HepG2 (cell line): ENCODE data around the gene SLC5A6. TPM values are rescaled to one million over a fixed set of nuclear protein-coding genes. Genes with fewer than 3 reads are reported as not detected.
A peak's percentile ranks its signal among the peaks of the same experiment; 100 is the strongest.

Source experiments
- ARNT2 ChIP-seq: sonication (generic); formaldehyde crosslinking; IDR thresholded peaks from 2 replicates; pipeline ENCODE4 v1.8.0; 2022; ENCODE audit warnings: mild to moderate bottlenecking, low read depth, missing genetic modification reagents, moderate library complexity
- ATM ChIP-seq: fragments of 450-650 bp; IDR thresholded peaks from 2 replicates; pipeline ENCODE4 v1.7.1; 2017; ENCODE audit warnings: mild to moderate bottlenecking, borderline replicate concordance
- BORCS8-MEF2B ChIP-seq: sonication (generic); formaldehyde crosslinking; IDR thresholded peaks from 2 replicates; pipeline ENCODE4 v1.8.0; 2022; ENCODE audit warnings: mild to moderate bottlenecking, missing genetic modification reagents
- CHCHD3 ChIP-seq: sonication (generic); formaldehyde crosslinking; IDR thresholded peaks from 2 replicates; pipeline ENCODE4 v1.8.0; 2022; ENCODE audit warnings: mild to moderate bottlenecking, missing genetic modification reagents, moderate library complexity
- ESRRA ChIP-seq: sonication (generic); formaldehyde crosslinking; IDR thresholded peaks from 2 replicates; pipeline ENCODE4 v1.5.1; 2020; ENCODE audit warnings: mild to moderate bottlenecking, low read depth, missing genetic modification reagents
- HOXA7 ChIP-seq: sonication (generic); formaldehyde crosslinking; IDR thresholded peaks from 2 replicates; pipeline ENCODE4 v1.8.1; 2022; ENCODE audit warnings: mild to moderate bottlenecking, missing genetic modification reagents, moderate library complexity
- ISX ChIP-seq: sonication (generic); formaldehyde crosslinking; conservative IDR thresholded peaks from 2 replicates; pipeline ENCODE4 v1.5.0; 2020; ENCODE audit warnings: missing genetic modification reagents
- SALL2 ChIP-seq: sonication (generic); formaldehyde crosslinking; IDR thresholded peaks from 2 replicates; pipeline ENCODE4 v1.8.1; 2023; ENCODE audit warnings: mild to moderate bottlenecking, missing genetic modification reagents, inconsistent platforms
- SATB2 ChIP-seq: sonication (generic); formaldehyde crosslinking; IDR thresholded peaks from 2 replicates; pipeline ENCODE4 v1.5.0; 2020; ENCODE audit warnings: missing genetic modification reagents
- TARDBP ChIP-seq: sonication (generic); formaldehyde crosslinking; IDR thresholded peaks from 2 replicates; pipeline ENCODE4 v1.8.0; 2022; ENCODE audit warnings: mild to moderate bottlenecking, missing genetic modification reagents
- TMF1 ChIP-seq: sonication (generic); formaldehyde crosslinking; IDR thresholded peaks from 2 replicates; pipeline ENCODE4 v1.8.1; 2022; ENCODE audit warnings: low read depth, missing genetic modification reagents
- ZNF207 ChIP-seq: fragments of 450-650 bp; IDR thresholded peaks from 2 replicates; pipeline ENCODE4 v1.6.1; 2016; ENCODE audit warnings: antibody characterized with exemption, borderline replicate concordance
- ZNF232 ChIP-seq: sonication (generic); formaldehyde crosslinking; IDR thresholded peaks from 2 replicates; pipeline ENCODE4 v1.4.0; 2020; ENCODE audit warnings: missing genetic modification reagents, borderline replicate concordance
- ZNF556 ChIP-seq: sonication (generic); formaldehyde crosslinking; IDR thresholded peaks from 2 replicates; pipeline ENCODE4 v1.4.0; 2020; ENCODE audit warnings: mild to moderate bottlenecking, missing genetic modification reagents, borderline replicate concordance
- ZNF614 ChIP-seq: IDR thresholded peaks from 2 replicates; pipeline ENCODE4 v1.6.1; 2018; ENCODE audit warnings: missing biosample characterization, missing genetic modification reagents, inconsistent platforms, borderline replicate concordance
- ZNF615 ChIP-seq: sonication (generic); formaldehyde crosslinking; IDR thresholded peaks from 2 replicates; pipeline ENCODE4 v1.5.0; 2020; ENCODE audit warnings: mild to moderate bottlenecking, missing genetic modification reagents, borderline replicate concordance
- ZNF670 ChIP-seq: sonication (generic); formaldehyde crosslinking; IDR thresholded peaks from 2 replicates; pipeline ENCODE4 v1.8.0; 2022; ENCODE audit warnings: mild to moderate bottlenecking, missing genetic modification reagents, borderline replicate concordance
- polyA plus RNA-seq, 8 experiments: library from polyadenylated mRNA; depleted of rRNA in 3 of 8; stranded (reverse) in 7 of 8; unstranded in 1 of 8; fragments of >200 nt; fragmentation: Illumina TruSeq in 4 of 8; extraction: Trizol in 4 of 8; gene quantifications; 2 replicates each; pipeline versions ENCODE4 v1.2.1 to v1.2.3, GENCODE V29; 2011 to 2016; ENCODE audit warnings: low read depth in 4 of 8, missing spikeins in 1 of 8, mixed read lengths in 1 of 8; ENCODE audit not compliant: insufficient read depth in 1 of 8
- total RNA-seq, 5 experiments: library from RNA; depleted of rRNA; stranded (reverse); fragments of >200 nt; fragmentation: Illumina TruSeq; extraction: Trizol; gene quantifications; 2 replicates each; pipeline ENCODE4 v1.2.3, GENCODE V29; 2016; ENCODE audit warnings: low read depth in 1 of 5
- TF ChIP-seq, protein P1 (sequence below), 2 experiments: IDR thresholded peaks; 2 replicates each; pipeline ENCODE4 v1.6.1; 2011 to 2012; ENCODE audit warnings: low read length in 2 of 2, borderline replicate concordance in 1 of 2, low read depth in 1 of 2, mild to moderate bottlenecking in 1 of 2, moderate library complexity in 1 of 2
- TF ChIP-seq, protein P2 (sequence below): sonication (generic); IDR thresholded peaks from 2 replicates; pipeline ENCODE4 v1.6.1; 2016; ENCODE audit warnings: low read depth, borderline replicate concordance
- TF ChIP-seq, protein P3 (sequence below): sonication (generic); formaldehyde crosslinking; IDR thresholded peaks from 2 replicates; pipeline ENCODE4 v1.4.0; 2020; ENCODE audit warnings: missing genetic modification reagents
- TF ChIP-seq, protein P4 (sequence below): sonication (generic); formaldehyde crosslinking; IDR thresholded peaks from 2 replicates; pipeline ENCODE4 v1.4.0; 2020; ENCODE audit warnings: mild to moderate bottlenecking, missing genetic modification reagents
- TF ChIP-seq, protein P5 (sequence below): IDR thresholded peaks from 2 replicates; pipeline ENCODE4 v1.6.1; 2016; ENCODE audit warnings: low read depth, borderline replicate concordance

The SLC5A6 gene
- total and polyA plus RNA-seq, 2 of the 13 experiments (the other 11 are each of a cell fraction or from before 2014, with no cell fraction given) = 135 to 417 TPM

DNA sequence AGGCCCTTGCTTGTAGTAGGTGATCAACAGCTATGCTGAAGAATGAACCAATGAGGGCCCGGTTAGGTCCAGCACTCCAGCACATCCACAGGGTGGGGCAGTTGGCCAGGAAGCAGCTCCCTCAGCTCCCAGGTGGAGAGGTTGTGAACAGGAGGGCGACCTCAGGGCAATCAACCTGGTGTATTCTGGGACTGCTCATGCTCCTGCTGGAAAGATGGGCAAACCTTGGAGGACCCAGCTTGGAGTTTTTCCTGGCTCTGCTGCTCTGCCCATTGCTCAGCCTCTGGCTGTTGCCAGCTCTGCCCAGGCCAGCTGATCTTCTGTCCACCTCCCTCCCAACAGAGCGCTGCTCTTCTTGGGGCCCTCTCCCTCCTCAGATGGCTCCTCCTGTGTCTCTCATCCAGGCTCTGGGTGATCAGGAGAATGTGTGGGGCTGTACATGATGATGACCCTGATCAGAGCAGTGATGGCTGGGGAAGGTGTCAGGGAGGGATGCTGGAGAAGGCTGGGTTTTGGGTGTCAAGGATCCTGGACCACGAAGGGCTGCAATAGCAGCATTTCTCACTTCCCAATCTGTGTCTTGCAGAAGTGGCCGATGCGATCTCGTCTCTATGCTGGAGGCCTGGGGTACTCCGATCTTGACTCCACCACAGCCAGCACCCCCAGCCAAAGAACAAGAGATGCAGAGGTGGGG is 59.8 kb downstream of the SLC5A6 start (continued):
- TF ChIP-seq, protein P1, sequence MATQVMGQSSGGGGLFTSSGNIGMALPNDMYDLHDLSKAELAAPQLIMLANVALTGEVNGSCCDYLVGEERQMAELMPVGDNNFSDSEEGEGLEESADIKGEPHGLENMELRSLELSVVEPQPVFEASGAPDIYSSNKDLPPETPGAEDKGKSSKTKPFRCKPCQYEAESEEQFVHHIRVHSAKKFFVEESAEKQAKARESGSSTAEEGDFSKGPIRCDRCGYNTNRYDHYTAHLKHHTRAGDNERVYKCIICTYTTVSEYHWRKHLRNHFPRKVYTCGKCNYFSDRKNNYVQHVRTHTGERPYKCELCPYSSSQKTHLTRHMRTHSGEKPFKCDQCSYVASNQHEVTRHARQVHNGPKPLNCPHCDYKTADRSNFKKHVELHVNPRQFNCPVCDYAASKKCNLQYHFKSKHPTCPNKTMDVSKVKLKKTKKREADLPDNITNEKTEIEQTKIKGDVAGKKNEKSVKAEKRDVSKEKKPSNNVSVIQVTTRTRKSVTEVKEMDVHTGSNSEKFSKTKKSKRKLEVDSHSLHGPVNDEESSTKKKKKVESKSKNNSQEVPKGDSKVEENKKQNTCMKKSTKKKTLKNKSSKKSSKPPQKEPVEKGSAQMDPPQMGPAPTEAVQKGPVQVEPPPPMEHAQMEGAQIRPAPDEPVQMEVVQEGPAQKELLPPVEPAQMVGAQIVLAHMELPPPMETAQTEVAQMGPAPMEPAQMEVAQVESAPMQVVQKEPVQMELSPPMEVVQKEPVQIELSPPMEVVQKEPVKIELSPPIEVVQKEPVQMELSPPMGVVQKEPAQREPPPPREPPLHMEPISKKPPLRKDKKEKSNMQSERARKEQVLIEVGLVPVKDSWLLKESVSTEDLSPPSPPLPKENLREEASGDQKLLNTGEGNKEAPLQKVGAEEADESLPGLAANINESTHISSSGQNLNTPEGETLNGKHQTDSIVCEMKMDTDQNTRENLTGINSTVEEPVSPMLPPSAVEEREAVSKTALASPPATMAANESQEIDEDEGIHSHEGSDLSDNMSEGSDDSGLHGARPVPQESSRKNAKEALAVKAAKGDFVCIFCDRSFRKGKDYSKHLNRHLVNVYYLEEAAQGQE (IDR thresholded peaks at IDR 0.05; ENCODE audit: borderline replicate concordance in 1 of 2, low read depth in 1 of 2, low read length in 2 of 2) = no peak
- TF ChIP-seq, protein P2, sequence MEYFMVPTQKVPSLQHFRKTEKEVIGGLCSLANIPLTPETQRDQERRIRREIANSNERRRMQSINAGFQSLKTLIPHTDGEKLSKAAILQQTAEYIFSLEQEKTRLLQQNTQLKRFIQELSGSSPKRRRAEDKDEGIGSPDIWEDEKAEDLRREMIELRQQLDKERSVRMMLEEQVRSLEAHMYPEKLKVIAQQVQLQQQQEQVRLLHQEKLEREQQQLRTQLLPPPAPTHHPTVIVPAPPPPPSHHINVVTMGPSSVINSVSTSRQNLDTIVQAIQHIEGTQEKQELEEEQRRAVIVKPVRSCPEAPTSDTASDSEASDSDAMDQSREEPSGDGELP = peak; percentile 49; the same call in 1 of the 2 replicates
- TF ChIP-seq, protein P3, sequence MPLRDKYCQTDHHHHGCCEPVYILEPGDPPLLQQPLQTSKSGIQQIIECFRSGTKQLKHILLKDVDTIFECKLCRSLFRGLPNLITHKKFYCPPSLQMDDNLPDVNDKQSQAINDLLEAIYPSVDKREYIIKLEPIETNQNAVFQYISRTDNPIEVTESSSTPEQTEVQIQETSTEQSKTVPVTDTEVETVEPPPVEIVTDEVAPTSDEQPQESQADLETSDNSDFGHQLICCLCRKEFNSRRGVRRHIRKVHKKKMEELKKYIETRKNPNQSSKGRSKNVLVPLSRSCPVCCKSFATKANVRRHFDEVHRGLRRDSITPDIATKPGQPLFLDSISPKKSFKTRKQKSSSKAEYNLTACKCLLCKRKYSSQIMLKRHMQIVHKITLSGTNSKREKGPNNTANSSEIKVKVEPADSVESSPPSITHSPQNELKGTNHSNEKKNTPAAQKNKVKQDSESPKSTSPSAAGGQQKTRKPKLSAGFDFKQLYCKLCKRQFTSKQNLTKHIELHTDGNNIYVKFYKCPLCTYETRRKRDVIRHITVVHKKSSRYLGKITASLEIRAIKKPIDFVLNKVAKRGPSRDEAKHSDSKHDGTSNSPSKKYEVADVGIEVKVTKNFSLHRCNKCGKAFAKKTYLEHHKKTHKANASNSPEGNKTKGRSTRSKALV (CRISPR knock-in tag) = no peak
- TF ChIP-seq ZNF556 (no peak), ESRRA (CRISPR knock-in tag) (no peak), ZNF614 (CRISPR knock-in tag) (no peak), ISX (CRISPR knock-in tag) (no peak), BORCS8-MEF2B (CRISPR knock-in tag) (no peak), ATM (no peak), TMF1 (CRISPR knock-in tag) (no peak), SALL2 (CRISPR knock-in tag) (no peak), CHCHD3 (CRISPR knock-in tag) (no peak), ZNF615 (CRISPR knock-in tag) (no peak), TARDBP (CRISPR knock-in tag) (no peak), ARNT2 (CRISPR knock-in tag) (peak; percentile 54; the same call in 1 of the 2 replicates), ZNF207 (no peak), HOXA7 (CRISPR knock-in tag) (no peak), ZNF670 (CRISPR knock-in tag) (no peak), ZNF232 (no peak), SATB2 (CRISPR knock-in tag) (no peak)
- TF ChIP-seq, protein P4, sequence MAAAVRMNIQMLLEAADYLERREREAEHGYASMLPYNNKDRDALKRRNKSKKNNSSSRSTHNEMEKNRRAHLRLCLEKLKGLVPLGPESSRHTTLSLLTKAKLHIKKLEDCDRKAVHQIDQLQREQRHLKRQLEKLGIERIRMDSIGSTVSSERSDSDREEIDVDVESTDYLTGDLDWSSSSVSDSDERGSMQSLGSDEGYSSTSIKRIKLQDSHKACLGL = no peak
- TF ChIP-seq, protein P5, sequence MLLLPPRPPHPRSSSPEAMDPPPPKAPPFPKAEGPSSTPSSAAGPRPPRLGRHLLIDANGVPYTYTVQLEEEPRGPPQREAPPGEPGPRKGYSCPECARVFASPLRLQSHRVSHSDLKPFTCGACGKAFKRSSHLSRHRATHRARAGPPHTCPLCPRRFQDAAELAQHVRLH (CRISPR knock-in tag) = no peak
